Panc1 (cell line): ENCODE data around the gene HAUS5. TPM values are rescaled to one million over a fixed set of nuclear protein-coding genes. Genes with fewer than 3 reads are reported as not detected.

Source experiments
- ATAC-seq: fragments of 200-7000 bp; cut with Tn5 transposase; 2 replicates; pipeline ENCODE4 v1.9.1; 2020; ENCODE audit warnings: mild to moderate bottlenecking, moderate library complexity
- BruUV-seq: library from RNA; stranded (reverse); fragments of 400-500 nt; replicated peaks from 2 replicates; lab custom pipeline; 2021; lab: Mats Ljungman, UMichigan
- CTCF ChIA-PET: fragments of 300-600 bp; sonication (Branson Sonifier 250); formaldehyde crosslinking; loops from one replicate; lab custom pipeline; 2022; ENCODE audit warnings: antibody characterized with exemption; lab: Charles Lee
- POLR2A ChIA-PET: fragments of 300-600 bp; sonication (Branson Sonifier 250); formaldehyde crosslinking; loops from one replicate; lab custom pipeline; 2022; ENCODE audit warnings: antibody characterized with exemption; lab: Charles Lee
- DNase-seq: peaks from one replicate; pipeline ENCODE4 v3.0.0-alpha.2; 2010; ENCODE audit warnings: low read depth, low spot score
- H3K27ac ChIP-seq: 2 replicates; pipeline ENCODE4 v1.5.1; 2011; ENCODE audit warnings: mild to moderate bottlenecking, low read length, inconsistent platforms
- H3K27me3 ChIP-seq: fragments of 200-500 bp; sonication (Bioruptor generic); 2 replicates; pipeline ENCODE4 v1.6.0; 2014; ENCODE audit warnings: low read length, inconsistent platforms; ENCODE audit not compliant: control insufficient read depth, insufficient read depth
- H3K36me3 ChIP-seq: fragments of 200-500 bp; sonication (Bioruptor generic); 2 replicates; pipeline ENCODE4 v1.5.1; 2014; ENCODE audit warnings: inconsistent platforms, mild to moderate bottlenecking, low read length, moderate library complexity; ENCODE audit not compliant: control insufficient read depth, insufficient read depth
- H3K4me1 ChIP-seq: 2 replicates; pipeline ENCODE4 v1.5.1; 2011; ENCODE audit warnings: inconsistent platforms, mild to moderate bottlenecking, low read length, moderate library complexity; ENCODE audit not compliant: control insufficient read depth, insufficient read depth
- H3K4me3 ChIP-seq, 2 experiments: 2 replicates each; pipeline ENCODE4 v1.5.1; 2011 to 2012; ENCODE audit warnings: low read depth in 2 of 2, low read length in 2 of 2, mild to moderate bottlenecking in 2 of 2, inconsistent platforms in 1 of 2, moderate library complexity in 1 of 2
- H3K9me3 ChIP-seq: fragments of 200-500 bp; sonication (Bioruptor generic); 2 replicates; pipeline ENCODE4 v1.5.1; 2014; ENCODE audit warnings: low read depth, mild to moderate bottlenecking, inconsistent platforms, low read length, moderate library complexity; ENCODE audit not compliant: control insufficient read depth, insufficient read depth
- POLR2AphosphoS5 ChIP-seq: IDR thresholded peaks from 2 replicates; pipeline ENCODE4 v1.6.1; 2012; ENCODE audit warnings: mild to moderate bottlenecking, low read depth, low read length, moderate library complexity
- SIN3A ChIP-seq: IDR thresholded peaks from 2 replicates; pipeline ENCODE4 v1.6.1; 2012; ENCODE audit warnings: low read depth, mild to moderate bottlenecking, low read length, moderate library complexity, borderline replicate concordance; ENCODE audit not compliant: insufficient read depth
- TCF7L2 ChIP-seq: IDR thresholded peaks from 2 replicates; pipeline ENCODE4 v1.6.1; 2011; ENCODE audit warnings: mild to moderate bottlenecking, low read depth, low read length, inconsistent platforms
- in situ Hi-C: cut with HindIII; loops from 2 replicates; pipeline ENCODE4 v1.10.0; 2016; ENCODE audit warnings: low sequenced_read_pairs, low pct_unique_long_range_greater_than_20kb
- intact Hi-C: fragments of 100-400 bp; cut with micrococcal nuclease; formaldehyde crosslinking; loops from one replicate; pipeline ENCODE4 v1.10.0; 2022; ENCODE audit not compliant: unreplicated experiment
- total RNA-seq: library from RNA; stranded (reverse); gene quantifications from one replicate; pipeline ENCODE4 v1.2.1, GENCODE V29; 2021; ENCODE audit not compliant: unreplicated experiment
- TF ChIP-seq, protein P1 (sequence below): fragments of 450-650 bp; IDR thresholded peaks from 2 replicates; pipeline ENCODE4 v1.5.1; 2017; ENCODE audit warnings: mild to moderate bottlenecking
- TF ChIP-seq, protein P2 (sequence below), 2 experiments: IDR thresholded peaks; 2 replicates each; pipeline ENCODE4 v1.6.1; 2011 to 2012; ENCODE audit warnings: low read depth in 2 of 2, control low read depth in 1 of 2, low read length in 1 of 2, mild to moderate bottlenecking in 1 of 2, moderate library complexity in 1 of 2; ENCODE audit not compliant: insufficient read depth in 1 of 2

The HAUS5 gene
- total RNA-seq, 1 experiment from 2014 or later, result 23.2 TPM

DNA sequence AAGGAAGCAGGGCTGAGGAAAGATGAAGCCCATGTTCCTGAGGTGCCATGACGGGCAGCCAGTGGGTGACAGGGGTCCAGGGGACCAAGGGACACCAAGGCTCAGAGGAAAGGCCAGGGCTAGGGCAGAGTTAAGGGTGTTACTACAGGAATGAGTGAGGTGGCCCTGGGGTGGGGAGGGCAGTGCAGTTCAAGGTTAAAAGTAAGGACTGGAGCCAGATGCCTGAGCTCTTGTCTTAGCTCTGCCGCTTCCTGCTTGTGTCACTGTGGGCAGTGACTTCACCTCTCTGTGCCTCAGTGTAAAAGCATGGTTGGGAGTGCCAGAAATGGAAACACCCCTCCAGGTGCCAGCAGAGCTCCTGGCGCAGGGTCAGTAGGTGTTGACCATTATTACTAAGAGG, 24.1 kb downstream of the HAUS5 start:
- no peaks in the 10 kb centered on the region for H3K4me1 ChIP-seq
- DNase-seq, result no peak
- no peak overlapping the region for H3K27ac ChIP-seq
- no peak overlapping the region for H3K4me3 ChIP-seq
- intact Hi-C loops, result no loop called here
- no peak for ATAC-seq
- no peak for TF ChIP-seq SIN3A
- TF ChIP-seq POLR2AphosphoS5, result no peak
- TF ChIP-seq, protein P1, sequence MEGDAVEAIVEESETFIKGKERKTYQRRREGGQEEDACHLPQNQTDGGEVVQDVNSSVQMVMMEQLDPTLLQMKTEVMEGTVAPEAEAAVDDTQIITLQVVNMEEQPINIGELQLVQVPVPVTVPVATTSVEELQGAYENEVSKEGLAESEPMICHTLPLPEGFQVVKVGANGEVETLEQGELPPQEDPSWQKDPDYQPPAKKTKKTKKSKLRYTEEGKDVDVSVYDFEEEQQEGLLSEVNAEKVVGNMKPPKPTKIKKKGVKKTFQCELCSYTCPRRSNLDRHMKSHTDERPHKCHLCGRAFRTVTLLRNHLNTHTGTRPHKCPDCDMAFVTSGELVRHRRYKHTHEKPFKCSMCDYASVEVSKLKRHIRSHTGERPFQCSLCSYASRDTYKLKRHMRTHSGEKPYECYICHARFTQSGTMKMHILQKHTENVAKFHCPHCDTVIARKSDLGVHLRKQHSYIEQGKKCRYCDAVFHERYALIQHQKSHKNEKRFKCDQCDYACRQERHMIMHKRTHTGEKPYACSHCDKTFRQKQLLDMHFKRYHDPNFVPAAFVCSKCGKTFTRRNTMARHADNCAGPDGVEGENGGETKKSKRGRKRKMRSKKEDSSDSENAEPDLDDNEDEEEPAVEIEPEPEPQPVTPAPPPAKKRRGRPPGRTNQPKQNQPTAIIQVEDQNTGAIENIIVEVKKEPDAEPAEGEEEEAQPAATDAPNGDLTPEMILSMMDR, result no peak
- TF ChIP-seq TCF7L2, result no peak
- TF ChIP-seq, protein P2, sequence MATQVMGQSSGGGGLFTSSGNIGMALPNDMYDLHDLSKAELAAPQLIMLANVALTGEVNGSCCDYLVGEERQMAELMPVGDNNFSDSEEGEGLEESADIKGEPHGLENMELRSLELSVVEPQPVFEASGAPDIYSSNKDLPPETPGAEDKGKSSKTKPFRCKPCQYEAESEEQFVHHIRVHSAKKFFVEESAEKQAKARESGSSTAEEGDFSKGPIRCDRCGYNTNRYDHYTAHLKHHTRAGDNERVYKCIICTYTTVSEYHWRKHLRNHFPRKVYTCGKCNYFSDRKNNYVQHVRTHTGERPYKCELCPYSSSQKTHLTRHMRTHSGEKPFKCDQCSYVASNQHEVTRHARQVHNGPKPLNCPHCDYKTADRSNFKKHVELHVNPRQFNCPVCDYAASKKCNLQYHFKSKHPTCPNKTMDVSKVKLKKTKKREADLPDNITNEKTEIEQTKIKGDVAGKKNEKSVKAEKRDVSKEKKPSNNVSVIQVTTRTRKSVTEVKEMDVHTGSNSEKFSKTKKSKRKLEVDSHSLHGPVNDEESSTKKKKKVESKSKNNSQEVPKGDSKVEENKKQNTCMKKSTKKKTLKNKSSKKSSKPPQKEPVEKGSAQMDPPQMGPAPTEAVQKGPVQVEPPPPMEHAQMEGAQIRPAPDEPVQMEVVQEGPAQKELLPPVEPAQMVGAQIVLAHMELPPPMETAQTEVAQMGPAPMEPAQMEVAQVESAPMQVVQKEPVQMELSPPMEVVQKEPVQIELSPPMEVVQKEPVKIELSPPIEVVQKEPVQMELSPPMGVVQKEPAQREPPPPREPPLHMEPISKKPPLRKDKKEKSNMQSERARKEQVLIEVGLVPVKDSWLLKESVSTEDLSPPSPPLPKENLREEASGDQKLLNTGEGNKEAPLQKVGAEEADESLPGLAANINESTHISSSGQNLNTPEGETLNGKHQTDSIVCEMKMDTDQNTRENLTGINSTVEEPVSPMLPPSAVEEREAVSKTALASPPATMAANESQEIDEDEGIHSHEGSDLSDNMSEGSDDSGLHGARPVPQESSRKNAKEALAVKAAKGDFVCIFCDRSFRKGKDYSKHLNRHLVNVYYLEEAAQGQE (IDR thresholded peaks at IDR 0.05; ENCODE audit: insufficient read depth in 1 of 2, low read depth in 2 of 2, low read length in 1 of 2), result no peak
- no peaks in the 10 kb centered on the region for H3K27me3 ChIP-seq
- H3K9me3 ChIP-seq, result no peaks in the 10 kb centered on the region
- CTCF ChIA-PET, result no interaction called here
- POLR2A ChIA-PET, result no interaction called here
- BruUV-seq, result no TSS peak
- in situ Hi-C loops, result no loop called here
- H3K36me3 ChIP-seq, result peaks cover 3% of the 10 kb centered on the region; the same call in 1 of the 2 replicates

DNA sequence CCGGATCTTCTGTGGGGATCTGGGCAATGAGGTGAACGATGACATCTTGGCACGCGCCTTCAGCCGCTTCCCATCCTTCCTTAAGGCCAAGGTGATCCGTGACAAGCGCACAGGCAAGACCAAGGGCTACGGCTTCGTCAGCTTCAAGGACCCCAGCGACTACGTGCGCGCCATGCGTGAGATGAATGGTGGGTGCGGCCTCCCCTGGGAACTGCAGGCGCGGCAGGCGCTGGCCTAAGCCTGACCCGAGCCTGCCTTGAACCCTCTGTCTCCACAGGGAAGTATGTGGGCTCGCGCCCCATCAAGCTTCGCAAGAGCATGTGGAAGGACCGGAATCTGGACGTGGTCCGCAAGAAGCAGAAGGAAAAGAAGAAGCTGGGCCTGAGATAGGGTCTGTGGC, 24.6 kb downstream of the HAUS5 start:
- Histone ChIP-seq H3K27me3 (no peaks in the 10 kb centered on the region), H3K4me3 (no peak overlapping the region), H3K36me3 (peaks cover 3% of the 10 kb centered on the region; the same call in 1 of the 2 replicates), H3K27ac (no peak overlapping the region), H3K9me3 (no peaks in the 10 kb centered on the region), H3K4me1 (0 out of 2 replicates have a peak, but pooled peaks cover 4% of the 10 kb centered on the region)
- ATAC-seq (no peak), DNase-seq (no peak)
- TF ChIP-seq, protein P1, result no peak
- TF ChIP-seq TCF7L2, result no peak
- CTCF ChIA-PET, result interaction anchor here (0.6 kb wide), 1 partner anchor 46 kb away, joined by 4 read pairs; no protein-coding TSS in a partner anchor
- BruUV-seq, result no TSS peak
- POLR2A ChIA-PET, result no interaction called here
- intact Hi-C loops (no loop called here), in situ Hi-C loops (no loop called here)
